ENCODE measurements around the gene PCNP. TPM values are rescaled to one million over a fixed set of nuclear protein-coding genes. Genes with fewer than 3 reads are reported as not detected.
"Not testable (repeated sequence)": the region's sequence is repeated elsewhere in the genome, so short reads cannot be mapped to it uniquely, and the experiment has no call there.

PCNP gene
- total RNA-seq, 2 donors from 2014 or later = 117 to 122 TPM

DNA sequence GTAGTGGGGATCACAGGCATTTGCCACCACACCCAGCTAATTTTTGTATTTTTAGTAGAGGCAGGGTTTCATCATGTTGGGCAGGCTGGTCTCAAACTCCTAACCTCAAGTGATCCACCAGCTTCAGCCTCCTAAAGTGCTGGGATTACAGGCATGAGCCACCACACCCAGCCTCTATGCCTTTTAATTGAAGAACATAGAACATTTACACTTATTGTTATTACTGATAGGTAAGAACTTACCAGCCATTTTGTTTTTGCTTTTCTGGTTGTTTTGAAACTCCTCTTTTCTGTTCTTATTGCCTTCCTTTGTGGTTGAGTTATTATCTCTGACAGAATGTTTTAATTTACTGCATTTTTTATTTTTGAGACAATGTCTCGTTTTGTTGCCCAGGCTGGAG, 29.2 kb downstream of the PCNP start:
- DNase-seq = no peak
- H3K27ac ChIP-seq = no peak overlapping the region
- H3K4me1 ChIP-seq = no peaks in the 10 kb centered on the region
- no peak overlapping the region for H3K4me3 ChIP-seq
- no peak for TF ChIP-seq CTCF (IDR thresholded peaks at IDR 0.05)
- intact Hi-C loops (cut with DNase I) = no loop called here
- no peaks in the 10 kb centered on the region for H3K27me3 ChIP-seq
- no peaks in the 10 kb centered on the region for H3K36me3 ChIP-seq
- H3K9me3 ChIP-seq = no peaks in the 10 kb centered on the region
- no peak overlapping the region for H3K9ac ChIP-seq (ENCODE audit: low read depth in 2 of 2, low read length in 2 of 2)

GRCh38 chr3:101605398-101605797, 31.4 kb downstream of the PCNP start:
- DNase-seq; H3K4me3 ChIP-seq; H3K4me1 ChIP-seq; H3K9me3 ChIP-seq; H3K36me3 ChIP-seq; H3K27me3 ChIP-seq; H3K27ac ChIP-seq; intact Hi-C loops (cut with DNase I); H3K9ac ChIP-seq (ENCODE audit: low read depth in 2 of 2, low read length in 2 of 2): not testable (repeated sequence)

GRCh38 chr3:101611023-101611422, 37.0 kb downstream of the PCNP start:
- DNase-seq = no peak
- TF ChIP-seq CTCF (IDR thresholded peaks at IDR 0.05) = no peak
- Histone ChIP-seq H3K27me3 (no peaks in the 10 kb centered on the region), H3K4me3 (no peak overlapping the region), H3K4me1 (no peaks in the 10 kb centered on the region), H3K27ac (no peak overlapping the region), H3K9ac (ENCODE audit: low read depth in 2 of 2, low read length in 2 of 2) (no peak overlapping the region), H3K36me3 (no peaks in the 10 kb centered on the region), H3K9me3 (no peaks in the 10 kb centered on the region)
- intact Hi-C loops (cut with DNase I) = no loop called here

- H3K27ac ChIP-seq; H3K4me1 ChIP-seq; H3K36me3 ChIP-seq; DNase-seq; H3K9me3 ChIP-seq; H3K27me3 ChIP-seq; H3K9ac ChIP-seq (ENCODE audit: low read depth in 2 of 2, low read length in 2 of 2); intact Hi-C loops (cut with DNase I); H3K4me3 ChIP-seq: not testable (repeated sequence)
Observed at GRCh38 chr3:101613014-101613413, 39.0 kb downstream of the PCNP start.

- Histone ChIP-seq H3K27me3 (no peaks in the 10 kb centered on the region), H3K4me3 (no peak overlapping the region), H3K9me3 (no peaks in the 10 kb centered on the region), H3K4me1 (no peaks in the 10 kb centered on the region), H3K9ac (ENCODE audit: low read depth in 2 of 2, low read length in 2 of 2) (no peak overlapping the region), H3K27ac (no peak overlapping the region), H3K36me3 (no peaks in the 10 kb centered on the region)
- DNase-seq = no peak
- intact Hi-C loops (cut with DNase I) = no loop called here
- no peak for TF ChIP-seq CTCF (IDR thresholded peaks at IDR 0.05)
Observed at GRCh38 chr3:101615525-101615924, 41.5 kb downstream of the PCNP start.

DNA sequence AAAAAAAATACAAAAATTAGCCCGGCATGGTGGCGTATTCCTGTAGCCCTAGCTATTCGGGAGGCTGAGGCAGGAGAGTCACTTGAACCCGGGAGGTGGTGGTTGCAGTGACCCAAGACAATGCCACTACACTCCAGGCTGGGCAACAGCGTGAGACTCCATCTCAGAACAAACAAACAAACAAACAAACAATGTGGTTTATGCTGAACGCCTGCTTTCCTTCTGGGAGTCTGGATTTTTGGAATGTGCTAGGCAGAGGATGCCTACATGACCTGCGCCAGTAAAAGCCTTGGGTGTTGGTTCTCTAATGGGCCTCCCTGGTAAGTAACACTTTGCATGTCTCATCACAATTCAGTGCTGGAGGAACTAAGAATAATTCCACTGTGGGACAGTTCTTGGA, 43.5 kb downstream of the PCNP start:
- DNase-seq = no peak
- Histone ChIP-seq H3K4me1 (no peaks in the 10 kb centered on the region), H3K36me3 (no peaks in the 10 kb centered on the region), H3K9me3 (no peaks in the 10 kb centered on the region), H3K4me3 (no peak overlapping the region), H3K9ac (ENCODE audit: low read depth in 2 of 2, low read length in 2 of 2) (no peak overlapping the region), H3K27me3 (no peaks in the 10 kb centered on the region), H3K27ac (no peak overlapping the region)
- intact Hi-C loops (cut with DNase I) = no loop called here
- no peak for TF ChIP-seq CTCF (IDR thresholded peaks at IDR 0.05)

DNA sequence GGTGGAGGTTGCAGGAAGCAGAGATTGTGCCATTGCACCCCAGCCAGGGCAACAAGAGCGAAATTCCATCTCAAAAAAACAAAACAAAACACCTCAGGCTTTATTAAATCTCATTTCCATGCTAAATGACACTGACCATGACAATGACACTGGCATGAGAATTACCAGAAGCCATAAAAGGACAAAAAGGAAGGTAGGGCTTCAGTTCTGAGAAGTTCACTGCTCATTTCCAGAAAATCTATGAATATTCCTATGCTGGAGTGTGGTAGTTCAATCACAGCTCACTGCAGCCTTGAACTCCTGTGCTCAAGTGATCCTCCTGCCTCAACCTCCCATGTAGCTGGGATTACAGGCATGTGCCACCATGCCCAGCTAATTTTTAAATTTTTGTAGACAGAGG, 44.7 kb downstream of the PCNP start:
- H3K4me1 ChIP-seq = no peaks in the 10 kb centered on the region
- no peak for DNase-seq
- no peak overlapping the region for H3K27ac ChIP-seq
- no peak for TF ChIP-seq CTCF (IDR thresholded peaks at IDR 0.05)
- no peak overlapping the region for H3K9ac ChIP-seq (ENCODE audit: low read depth in 2 of 2, low read length in 2 of 2)
- intact Hi-C loops (cut with DNase I) = no loop called here
- H3K4me3 ChIP-seq = no peak overlapping the region
- H3K36me3 ChIP-seq = no peaks in the 10 kb centered on the region
- no peaks in the 10 kb centered on the region for H3K9me3 ChIP-seq
- no peaks in the 10 kb centered on the region for H3K27me3 ChIP-seq

Data from colonic mucosa (tissue), 4 donors.